ENCODE results near the gene GATA3. TPM values are rescaled to one million over a fixed set of nuclear protein-coding genes. Genes with fewer than 3 reads are reported as not detected.

The GATA3 gene
- polyA plus RNA-seq, 1 donor from 2014 or later: not detected

DNA sequence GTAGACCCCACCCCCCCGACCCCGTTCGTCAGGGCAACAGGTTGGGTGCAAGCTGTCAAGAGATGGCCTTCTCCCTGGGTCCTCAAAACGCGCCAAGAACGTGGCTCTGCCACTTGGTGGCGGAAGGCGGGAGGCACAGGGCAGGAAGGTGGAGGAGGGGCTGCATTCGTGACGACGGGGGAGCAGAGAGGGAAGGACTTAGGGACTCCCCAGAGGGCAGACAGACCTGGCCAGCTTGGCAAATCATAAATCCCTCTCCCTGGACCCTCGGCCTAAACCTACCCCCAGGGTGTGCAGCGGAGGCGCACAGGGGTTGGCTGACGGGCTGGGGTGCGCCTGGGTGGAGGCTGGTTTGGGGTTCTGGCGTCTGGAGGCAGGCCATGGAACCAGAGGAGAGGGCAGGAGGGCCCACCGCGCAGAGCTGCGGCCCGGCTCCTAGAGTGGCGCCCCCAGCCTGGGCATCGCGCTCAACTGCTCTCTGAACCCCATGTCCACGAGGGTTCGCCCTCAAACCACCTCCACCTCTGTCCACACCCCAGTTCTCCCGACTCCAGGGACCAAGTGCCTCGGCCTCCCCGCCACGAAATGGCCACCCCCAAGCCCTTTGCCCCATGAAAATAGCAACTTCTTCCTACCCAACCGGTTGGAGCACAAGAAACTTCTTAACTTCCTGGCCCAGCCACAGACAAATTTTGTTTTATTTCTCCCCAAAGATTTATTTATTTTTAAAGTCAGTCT, 10.8 kb upstream of the GATA3 start:
- no peak for TF ChIP-seq REST (IDR thresholded peaks at IDR 0.05; ENCODE audit: borderline replicate concordance)
- TF ChIP-seq EP300 (conservative IDR thresholded peaks at IDR 0.05; ENCODE audit: poor library complexity, severe bottlenecking): no peak
- peak; percentile 71 for TF ChIP-seq EZH2 (IDR thresholded peaks at IDR 0.05; ENCODE audit: borderline replicate concordance, insufficient read depth, low read length, poor library complexity, severe bottlenecking)
- TF ChIP-seq CTCF (IDR thresholded peaks at IDR 0.05; ENCODE audit: poor library complexity, severe bottlenecking): no peak
- no peak for TF ChIP-seq RAD21 (conservative IDR thresholded peaks at IDR 0.05)
- no peak for TF ChIP-seq SMC3 (conservative IDR thresholded peaks at IDR 0.05; ENCODE audit: poor library complexity)
- H2AFZ ChIP-seq (ENCODE audit: low read depth, low read length): no peak overlapping the region
- H3K27me3 ChIP-seq (ENCODE audit: insufficient read depth, low read depth, low read length): peaks cover 100% of the 10 kb centered on the region
- H3K4me3 ChIP-seq (ENCODE audit: low read length): no peak overlapping the region
- H3K79me2 ChIP-seq (replicated peaks; ENCODE audit: insufficient read depth, low read length): no peaks in the 10 kb centered on the region
- H4K20me1 ChIP-seq (ENCODE audit: insufficient read depth): no peaks in the 10 kb centered on the region
- no peaks in the 10 kb centered on the region for H3K36me3 ChIP-seq (ENCODE audit: insufficient read depth, low read length)
- no peaks in the 10 kb centered on the region for H3K9me2 ChIP-seq (ENCODE audit: insufficient read depth, low read length)
- no peak overlapping the region for H3K9ac ChIP-seq (ENCODE audit: low read length)
- no peak overlapping the region for H3K27ac ChIP-seq (ENCODE audit: low read length)
- H3F3A ChIP-seq (ENCODE audit: insufficient read depth, low read length, poor library complexity, severe bottlenecking): no peaks in the 10 kb centered on the region
- no peaks in the 10 kb centered on the region for H3K9me3 ChIP-seq (ENCODE audit: low read length)
- H3K4me2 ChIP-seq (ENCODE audit: low read length): no peak overlapping the region

- Histone ChIP-seq H3K4me2 (ENCODE audit: low read length) (no peak overlapping the region), H3K9me2 (ENCODE audit: insufficient read depth, low read length) (no peaks in the 10 kb centered on the region), H4K20me1 (ENCODE audit: insufficient read depth) (no peaks in the 10 kb centered on the region), H3K27ac (ENCODE audit: low read length) (no peak overlapping the region), H3K79me2 (replicated peaks; ENCODE audit: insufficient read depth, low read length) (no peaks in the 10 kb centered on the region), H3K4me3 (ENCODE audit: low read length) (peak overlapping the region; percentile 57), H3K9ac (ENCODE audit: low read length) (no peak overlapping the region), H3F3A (ENCODE audit: insufficient read depth, low read length, poor library complexity, severe bottlenecking) (no peaks in the 10 kb centered on the region), H2AFZ (ENCODE audit: low read depth, low read length) (no peak overlapping the region), H3K27me3 (ENCODE audit: insufficient read depth, low read depth, low read length) (peaks cover 100% of the 10 kb centered on the region), H3K36me3 (ENCODE audit: insufficient read depth, low read length) (no peaks in the 10 kb centered on the region), H3K9me3 (ENCODE audit: low read length) (no peaks in the 10 kb centered on the region)
- TF ChIP-seq POLR2AphosphoS5 (IDR thresholded peaks at IDR 0.05) (no peak), EZH2 (IDR thresholded peaks at IDR 0.05; ENCODE audit: borderline replicate concordance, insufficient read depth, low read length, poor library complexity, severe bottlenecking) (peak; percentile 21), EP300 (conservative IDR thresholded peaks at IDR 0.05; ENCODE audit: poor library complexity, severe bottlenecking) (no peak)
Measured at GRCh38 chr10:8044331-8044907, 10.1 kb upstream of the GATA3 start.

Measured in neural cell (in vitro differentiated cells).